Heart left ventricle (tissue), 13 donors: ENCODE results near the gene FBN1.

Experiments used
- POLR2A ChIP-seq, 2 donors: fragments of 450-650 bp; IDR thresholded peaks; one replicate each; pipeline ENCODE4 v1.6.1; 2017; ENCODE audit warnings: antibody characterized with exemption in 2 of 2, mild to moderate bottlenecking in 2 of 2, moderate library complexity in 2 of 2
- TF ChIP-seq, protein P1 (sequence below), 12 donors: fragments of 200-600 bp; sonication (generic) in 4 of 12; IDR thresholded peaks; one replicate each; pipeline versions ENCODE4 v1.5.0 to v1.8.0; 2018 to 2022; ENCODE audit warnings: antibody characterized with exemption in 12 of 12, mild to moderate bottlenecking in 5 of 12
- donor health status: ischemic (EF 13 %, LVEDD 7.1; RV severe dilation, severe dysfunction).
- donor health status: DM: no; HTN: yes; CAD: no.
- donor health status: DM: no; HTN: no; CAD: no.
- donor health status: ischemic (EF 25% LVEDD 6.9; RV normal size, moderate dysfunction).
- donor health status: ischemic (EF 25% LVEDD 5.7; RV mildly dilated, moderate dysfunction).
- donor health status: ischemic (EF 35%, LVEDD 5.7; RV mildly dilated, moderate dysfunction).
- donor health status: nonischemic (EF 11% LVEDD 7.7; RV severe dilation, severe dysfunction).
- donor health status: DM: yes; HTN: yes; CAD: no.
- donor health status: PGD.
- donor health status: ischemic (EF 29% LVEDD 5.4; RV normal size, mild dysfunction).
- donor health status: nonischemic (EF 23%, LVEDD 6.1; RV moderate dilation, normal function).

DNA sequence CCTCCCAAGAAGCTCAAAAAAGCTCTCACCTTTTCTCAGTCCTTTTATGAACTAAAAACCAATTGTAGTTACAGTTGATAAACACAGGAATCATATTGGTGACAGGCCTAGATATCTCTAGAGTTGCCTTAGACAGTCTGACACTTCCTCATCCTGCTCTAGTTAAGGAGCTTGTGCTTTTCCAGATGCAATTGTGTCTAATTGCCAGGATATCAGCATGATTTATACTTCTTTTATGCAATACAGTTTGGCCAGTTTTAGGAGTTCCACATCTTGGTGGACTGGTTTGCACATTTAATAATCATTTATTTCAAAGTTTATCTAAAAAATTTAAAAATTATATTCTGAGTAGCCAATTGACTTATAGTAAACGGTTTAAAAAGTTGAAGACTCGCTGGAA, 218.6 kb downstream of the FBN1 start:
- TF ChIP-seq, protein P1, sequence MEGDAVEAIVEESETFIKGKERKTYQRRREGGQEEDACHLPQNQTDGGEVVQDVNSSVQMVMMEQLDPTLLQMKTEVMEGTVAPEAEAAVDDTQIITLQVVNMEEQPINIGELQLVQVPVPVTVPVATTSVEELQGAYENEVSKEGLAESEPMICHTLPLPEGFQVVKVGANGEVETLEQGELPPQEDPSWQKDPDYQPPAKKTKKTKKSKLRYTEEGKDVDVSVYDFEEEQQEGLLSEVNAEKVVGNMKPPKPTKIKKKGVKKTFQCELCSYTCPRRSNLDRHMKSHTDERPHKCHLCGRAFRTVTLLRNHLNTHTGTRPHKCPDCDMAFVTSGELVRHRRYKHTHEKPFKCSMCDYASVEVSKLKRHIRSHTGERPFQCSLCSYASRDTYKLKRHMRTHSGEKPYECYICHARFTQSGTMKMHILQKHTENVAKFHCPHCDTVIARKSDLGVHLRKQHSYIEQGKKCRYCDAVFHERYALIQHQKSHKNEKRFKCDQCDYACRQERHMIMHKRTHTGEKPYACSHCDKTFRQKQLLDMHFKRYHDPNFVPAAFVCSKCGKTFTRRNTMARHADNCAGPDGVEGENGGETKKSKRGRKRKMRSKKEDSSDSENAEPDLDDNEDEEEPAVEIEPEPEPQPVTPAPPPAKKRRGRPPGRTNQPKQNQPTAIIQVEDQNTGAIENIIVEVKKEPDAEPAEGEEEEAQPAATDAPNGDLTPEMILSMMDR (IDR thresholded peaks at IDR 0.05) = no peak
- no peak for TF ChIP-seq POLR2A (IDR thresholded peaks at IDR 0.05)
